Liver (tissue), 9 donors: ENCODE results near the gene INPP5A. TPM values are rescaled to one million over a fixed set of nuclear protein-coding genes. Genes with fewer than 3 reads are reported as not detected.

Experiments
- DNase-seq: peaks from one replicate; pipeline ENCODE4 v3.0.0-alpha.2; 2017; ENCODE audit warnings: low spot score
- H3K27ac ChIP-seq, 2 donors: one replicate each; pipeline ENCODE4 v1.7.0; 2013; ENCODE audit warnings: inconsistent platforms in 2 of 2, low read length in 2 of 2, control low read depth in 1 of 2, low read depth in 1 of 2, mild to moderate bottlenecking in 1 of 2
- H3K27me3 ChIP-seq, 4 donors: one replicate each; pipeline versions ENCODE4 v1.6.1 to v1.7.0; 2013; ENCODE audit warnings: low read length in 3 of 4, inconsistent platforms in 1 of 4, mild to moderate bottlenecking in 1 of 4, moderate library complexity in 1 of 4; ENCODE audit not compliant: control insufficient read depth in 4 of 4, insufficient read depth in 4 of 4
- H3K36me3 ChIP-seq, 4 donors: one replicate each; pipeline versions ENCODE4 v1.6.1 to v1.7.0; 2013; ENCODE audit warnings: low read length in 3 of 4, mild to moderate bottlenecking in 3 of 4, low read depth in 1 of 4, moderate library complexity in 1 of 4; ENCODE audit not compliant: control insufficient read depth in 4 of 4, insufficient read depth in 3 of 4
- H3K4me1 ChIP-seq, 4 donors: one replicate each; pipeline versions ENCODE4 v1.6.1 to v1.7.0; 2013; ENCODE audit warnings: low read length in 3 of 4, mild to moderate bottlenecking in 3 of 4, moderate library complexity in 1 of 4; ENCODE audit not compliant: control insufficient read depth in 4 of 4, insufficient read depth in 4 of 4
- H3K4me3 ChIP-seq, 3 donors: one replicate each; pipeline versions ENCODE4 v1.6.1 to v1.7.0; 2013; ENCODE audit warnings: low read length in 3 of 3, control low read depth in 1 of 3, low read depth in 1 of 3, mild to moderate bottlenecking in 1 of 3
- H3K9ac ChIP-seq, 2 donors: one replicate each; pipeline ENCODE4 v1.7.0; 2013; ENCODE audit warnings: low read length in 2 of 2, mild to moderate bottlenecking in 2 of 2, moderate library complexity in 2 of 2, control low read depth in 1 of 2, low read depth in 1 of 2
- H3K9me3 ChIP-seq, 4 donors: one replicate each; pipeline versions ENCODE4 v1.6.1 to v1.7.0; 2013; ENCODE audit warnings: low read length in 3 of 4; ENCODE audit not compliant: control insufficient read depth in 4 of 4
- EGR1 ChIP-seq, 2 donors: IDR thresholded peaks; 2 replicates each; pipeline ENCODE4 v1.6.1; 2016 to 2018; ENCODE audit warnings: antibody characterized with exemption in 2 of 2, low read depth in 2 of 2
- HNF4A ChIP-seq, 2 donors: conservative IDR thresholded peaks; 2 replicates each; pipeline ENCODE4 v1.6.1; 2016; ENCODE audit warnings: antibody characterized with exemption in 2 of 2, mild to moderate bottlenecking in 2 of 2
- MAX ChIP-seq: IDR thresholded peaks from 2 replicates; pipeline ENCODE4 v1.6.1; 2016; ENCODE audit warnings: antibody characterized with exemption
- REST ChIP-seq: IDR thresholded peaks from 2 replicates; pipeline ENCODE4 v1.6.1; 2016; ENCODE audit warnings: antibody characterized with exemption, mild to moderate bottlenecking
- RXRA ChIP-seq, 2 donors: IDR thresholded peaks; 2 replicates each; pipeline ENCODE4 v1.6.1; 2017 to 2018; ENCODE audit warnings: antibody characterized with exemption in 2 of 2, mild to moderate bottlenecking in 1 of 2
- TAF1 ChIP-seq: conservative IDR thresholded peaks from 2 replicates; pipeline ENCODE4 v1.6.1; 2016; ENCODE audit warnings: antibody characterized with exemption, mild to moderate bottlenecking
- WGBS: extraction: QIAGEN DNeasy Blood & Tissue Kit; methylation state at CpG from one replicate; pipeline ENCODE4 v1.1.7; 2013; 5-methylcytosine and 5-hydroxymethylcytosine counted together
- polyA plus RNA-seq, 2 donors: library from polyadenylated mRNA; stranded (reverse) in 1 of 2; unstranded in 1 of 2; fragments of 200-250 nt in 1 of 2; fragments of >200 nt in 1 of 2; fragmentation: Nextera tagmentation in 1 of 2; extraction: Ambion mirVana in 1 of 2; gene quantifications; one replicate each; pipeline versions ENCODE4 v1.2.1 to v1.2.3, GENCODE V29; 2013 to 2015
- total RNA-seq, 2 donors: library from RNA; depleted of rRNA; stranded (reverse); fragments of >200 nt; gene quantifications; one replicate each; pipeline ENCODE4 v1.2.3, GENCODE V29; 2014
- donor health status: healthy.
- donor health status: healthy.
- donor health status: healthy.
- donor health status: healthy.
- donor health status: healthy.

Gene INPP5A
- total and polyA plus RNA-seq, 4 donors = 4.3 to 26.5 (median 10.9) TPM

- TF ChIP-seq MAX = no peak
- TF ChIP-seq EGR1 (IDR thresholded peaks at IDR 0.05; ENCODE audit: low read depth in 2 of 2) = no peak
- TF ChIP-seq RXRA (IDR thresholded peaks at IDR 0.05) = no peak
Measured at GRCh38 chr10:132527339-132528063, 10.1 kb upstream of the INPP5A start (continued).

- Histone ChIP-seq H3K4me3 (no peak overlapping the region), H3K4me1 (no peaks in the 10 kb centered on the region), H3K27ac (no peak overlapping the region), H3K9me3 (no peaks in the 10 kb centered on the region), H3K9ac (no peak overlapping the region), H3K36me3 (no peaks in the 10 kb centered on the region), H3K27me3 (no peaks in the 10 kb centered on the region)
- WGBS = 47% methylated on average over 11 of the region's 11 CpGs
- no peak for TF ChIP-seq RXRA (IDR thresholded peaks at IDR 0.05)
- no peak for TF ChIP-seq TAF1
- TF ChIP-seq HNF4A (conservative IDR thresholded peaks at IDR 0.05) = no peak
- no peak for TF ChIP-seq REST
- DNase-seq = no peak
Measured at GRCh38 chr10:132528064-132528691, 9.4 kb upstream of the INPP5A start.

GRCh38 chr10:132532179-132532578 lies 5.4 kb upstream of the INPP5A start:
- peaks cover 4 to 7% (median 6%) of the 10 kb centered on the region in 4 donors for H3K4me1 ChIP-seq
- H3K4me3 ChIP-seq = no peak overlapping the region
- TF ChIP-seq REST = no peak
- H3K9me3 ChIP-seq = no peaks in the 10 kb centered on the region
- no peak for DNase-seq
- H3K9ac ChIP-seq = no peak overlapping the region
- no peak overlapping the region for H3K27ac ChIP-seq
- no peaks in the 10 kb centered on the region for H3K27me3 ChIP-seq
- no peaks in the 10 kb centered on the region for H3K36me3 ChIP-seq
- WGBS = 93% methylated on average over 6 of the region's 6 CpGs
